Mammary epithelial cell (primary cell): Measurements from ENCODE around the gene HSD17B4.
"Not testable (repeated sequence)": the region's sequence is repeated elsewhere in the genome, so short reads cannot be mapped to it uniquely, and the experiment has no call there.

Source experiments
- EZH2 ChIP-seq: IDR thresholded peaks from 2 replicates; pipeline ENCODE4 v1.6.1; 2012; ENCODE audit warnings: low read length, inconsistent platforms, borderline replicate concordance
- TF ChIP-seq, protein P1 (sequence below), 2 donors: IDR thresholded peaks in 1 of 2; conservative IDR thresholded peaks in 1 of 2; 2 replicates each; pipeline ENCODE4 v1.5.1; 2011 to 2012; ENCODE audit warnings: inconsistent platforms in 2 of 2, low read length in 2 of 2, mild to moderate bottlenecking in 2 of 2, control low read depth in 1 of 2, low read depth in 1 of 2; ENCODE audit not compliant: insufficient read depth in 1 of 2; ENCODE audit errors: extremely low read depth in 1 of 2

- TF ChIP-seq, protein P1, sequence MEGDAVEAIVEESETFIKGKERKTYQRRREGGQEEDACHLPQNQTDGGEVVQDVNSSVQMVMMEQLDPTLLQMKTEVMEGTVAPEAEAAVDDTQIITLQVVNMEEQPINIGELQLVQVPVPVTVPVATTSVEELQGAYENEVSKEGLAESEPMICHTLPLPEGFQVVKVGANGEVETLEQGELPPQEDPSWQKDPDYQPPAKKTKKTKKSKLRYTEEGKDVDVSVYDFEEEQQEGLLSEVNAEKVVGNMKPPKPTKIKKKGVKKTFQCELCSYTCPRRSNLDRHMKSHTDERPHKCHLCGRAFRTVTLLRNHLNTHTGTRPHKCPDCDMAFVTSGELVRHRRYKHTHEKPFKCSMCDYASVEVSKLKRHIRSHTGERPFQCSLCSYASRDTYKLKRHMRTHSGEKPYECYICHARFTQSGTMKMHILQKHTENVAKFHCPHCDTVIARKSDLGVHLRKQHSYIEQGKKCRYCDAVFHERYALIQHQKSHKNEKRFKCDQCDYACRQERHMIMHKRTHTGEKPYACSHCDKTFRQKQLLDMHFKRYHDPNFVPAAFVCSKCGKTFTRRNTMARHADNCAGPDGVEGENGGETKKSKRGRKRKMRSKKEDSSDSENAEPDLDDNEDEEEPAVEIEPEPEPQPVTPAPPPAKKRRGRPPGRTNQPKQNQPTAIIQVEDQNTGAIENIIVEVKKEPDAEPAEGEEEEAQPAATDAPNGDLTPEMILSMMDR (conservative IDR thresholded peaks at IDR 0.05 in 1 of 2, IDR thresholded peaks at IDR 0.05 in 1 of 2; ENCODE audit: extremely low read depth in 1 of 2, insufficient read depth in 1 of 2, low read depth in 1 of 2, low read length in 2 of 2): not testable (repeated sequence)
- TF ChIP-seq EZH2: not testable (repeated sequence)
Observed at GRCh38 chr5:119439632-119440031, 12.7 kb upstream of the HSD17B4 start.
